ENCODE results near the gene MOV10L1.

GRCh38 chr22:50119768-50120251 lies 30.0 kb downstream of the MOV10L1 start:
- TF ChIP-seq POLR2AphosphoS5 (IDR thresholded peaks at IDR 0.05) (no peak), POLR2A (IDR thresholded peaks at IDR 0.05) (no peak)
- TF ChIP-seq, protein P1, sequence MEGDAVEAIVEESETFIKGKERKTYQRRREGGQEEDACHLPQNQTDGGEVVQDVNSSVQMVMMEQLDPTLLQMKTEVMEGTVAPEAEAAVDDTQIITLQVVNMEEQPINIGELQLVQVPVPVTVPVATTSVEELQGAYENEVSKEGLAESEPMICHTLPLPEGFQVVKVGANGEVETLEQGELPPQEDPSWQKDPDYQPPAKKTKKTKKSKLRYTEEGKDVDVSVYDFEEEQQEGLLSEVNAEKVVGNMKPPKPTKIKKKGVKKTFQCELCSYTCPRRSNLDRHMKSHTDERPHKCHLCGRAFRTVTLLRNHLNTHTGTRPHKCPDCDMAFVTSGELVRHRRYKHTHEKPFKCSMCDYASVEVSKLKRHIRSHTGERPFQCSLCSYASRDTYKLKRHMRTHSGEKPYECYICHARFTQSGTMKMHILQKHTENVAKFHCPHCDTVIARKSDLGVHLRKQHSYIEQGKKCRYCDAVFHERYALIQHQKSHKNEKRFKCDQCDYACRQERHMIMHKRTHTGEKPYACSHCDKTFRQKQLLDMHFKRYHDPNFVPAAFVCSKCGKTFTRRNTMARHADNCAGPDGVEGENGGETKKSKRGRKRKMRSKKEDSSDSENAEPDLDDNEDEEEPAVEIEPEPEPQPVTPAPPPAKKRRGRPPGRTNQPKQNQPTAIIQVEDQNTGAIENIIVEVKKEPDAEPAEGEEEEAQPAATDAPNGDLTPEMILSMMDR (IDR thresholded peaks at IDR 0.05), result no peak

Data from breast epithelium (tissue), 3 donors.